HG03571 (cell line): ENCODE data around the gene KCND3.

ENCODE experiments used
- ATAC-seq: cut with Tn5 transposase; IDR thresholded peaks from one replicate; pipeline ENCODE4 v1.9.1; 2021; ENCODE audit not compliant: unreplicated experiment

KCND3 gene

GRCh38 chr1:111884772-111885443 is 104.6 kb downstream of the KCND3 start:
- ATAC-seq, result no peak

GRCh38 chr1:111882986-111883560 is 106.4 kb downstream of the KCND3 start:
- no peak for ATAC-seq

- ATAC-seq, result no peak
These were observed 106.9 kb downstream of the KCND3 start for GRCh38 chr1:111882559-111882958.

- ATAC-seq, result no peak
These were observed 108.3 kb downstream of the KCND3 start for GRCh38 chr1:111880881-111881837.

- no peak for ATAC-seq
These were observed 110.4 kb downstream of the KCND3 start for GRCh38 chr1:111879081-111879480.

GRCh38 chr1:111878649-111879048 is 110.8 kb downstream of the KCND3 start:
- no peak for ATAC-seq

- ATAC-seq, result no peak
These were observed 111.4 kb downstream of the KCND3 start for GRCh38 chr1:111878091-111878490.

GRCh38 chr1:111876631-111877030 is 112.8 kb downstream of the KCND3 start:
- no peak for ATAC-seq

- ATAC-seq, result no peak
These were observed 113.8 kb downstream of the KCND3 start for GRCh38 chr1:111875640-111876039.

GRCh38 chr1:111873460-111874030 is 115.9 kb downstream of the KCND3 start:
- ATAC-seq, result no peak

GRCh38 chr1:111870181-111870580 is 119.3 kb downstream of the KCND3 start:
- no peak for ATAC-seq

GRCh38 chr1:111867868-111868440 is 121.5 kb downstream of the KCND3 start:
- ATAC-seq, result no peak

GRCh38 chr1:111864862-111865261 is 124.6 kb downstream of the KCND3 start:
- ATAC-seq, result no peak

GRCh38 chr1:111863401-111863800 is 126.1 kb downstream of the KCND3 start:
- no peak for ATAC-seq

- ATAC-seq, result no peak
These were observed 126.9 kb downstream of the KCND3 start for GRCh38 chr1:111862599-111862998.

GRCh38 chr1:111861523-111861922 is 127.9 kb downstream of the KCND3 start:
- no peak for ATAC-seq

- no peak for ATAC-seq
These were observed 132.2 kb downstream of the KCND3 start for GRCh38 chr1:111857194-111857651.

GRCh38 chr1:111856411-111857185 is 132.9 kb downstream of the KCND3 start:
- ATAC-seq, result no peak

GRCh38 chr1:111855260-111855659 is 134.2 kb downstream of the KCND3 start:
- no peak for ATAC-seq

- ATAC-seq, result no peak
These were observed 137.2 kb downstream of the KCND3 start for GRCh38 chr1:111852261-111852721.
